ENCODE measurements around the gene DYNLT4.

GRCh38 chr1:44851308-44851707, 44.2 kb upstream of the DYNLT4 start:
- TF ChIP-seq EZH2 (IDR thresholded peaks at IDR 0.05; ENCODE audit: insufficient read depth, poor library complexity, severe bottlenecking) (no peak), EZH2phosphoT487 (IDR thresholded peaks at IDR 0.05; ENCODE audit: insufficient read depth, low read depth) (no peak)

Data from GM23248 (cell line).